Stomach (tissue), 4 donors: Measurements from ENCODE around the gene SCN10A.

Experiments
- EP300 ChIP-seq: sonication (generic); formaldehyde crosslinking; IDR thresholded peaks from one replicate; pipeline ENCODE4 v1.6.1; 2017; ENCODE audit warnings: antibody characterized with exemption
- POLR2AphosphoS5 ChIP-seq, 3 donors: sonication (generic); formaldehyde crosslinking; IDR thresholded peaks; one replicate each; pipeline ENCODE4 v1.6.1; 2016; ENCODE audit warnings: antibody characterized with exemption in 3 of 3
- TF ChIP-seq, protein P1 (sequence below), 7 experiments: fragments of 450-650 bp in 4 of 7; fragments of 200-600 bp in 3 of 7; sonication (generic) in 3 of 7; IDR thresholded peaks; one replicate each; pipeline ENCODE4 v1.5.1; 2016 to 2019; ENCODE audit warnings: antibody characterized with exemption in 7 of 7, control low read depth in 2 of 7, mild to moderate bottlenecking in 1 of 7

GRCh38 chr3:38758557-38758956, 57.5 kb downstream of the SCN10A start:
- TF ChIP-seq POLR2AphosphoS5 (IDR thresholded peaks at IDR 0.05) = no peak
- TF ChIP-seq, protein P1, sequence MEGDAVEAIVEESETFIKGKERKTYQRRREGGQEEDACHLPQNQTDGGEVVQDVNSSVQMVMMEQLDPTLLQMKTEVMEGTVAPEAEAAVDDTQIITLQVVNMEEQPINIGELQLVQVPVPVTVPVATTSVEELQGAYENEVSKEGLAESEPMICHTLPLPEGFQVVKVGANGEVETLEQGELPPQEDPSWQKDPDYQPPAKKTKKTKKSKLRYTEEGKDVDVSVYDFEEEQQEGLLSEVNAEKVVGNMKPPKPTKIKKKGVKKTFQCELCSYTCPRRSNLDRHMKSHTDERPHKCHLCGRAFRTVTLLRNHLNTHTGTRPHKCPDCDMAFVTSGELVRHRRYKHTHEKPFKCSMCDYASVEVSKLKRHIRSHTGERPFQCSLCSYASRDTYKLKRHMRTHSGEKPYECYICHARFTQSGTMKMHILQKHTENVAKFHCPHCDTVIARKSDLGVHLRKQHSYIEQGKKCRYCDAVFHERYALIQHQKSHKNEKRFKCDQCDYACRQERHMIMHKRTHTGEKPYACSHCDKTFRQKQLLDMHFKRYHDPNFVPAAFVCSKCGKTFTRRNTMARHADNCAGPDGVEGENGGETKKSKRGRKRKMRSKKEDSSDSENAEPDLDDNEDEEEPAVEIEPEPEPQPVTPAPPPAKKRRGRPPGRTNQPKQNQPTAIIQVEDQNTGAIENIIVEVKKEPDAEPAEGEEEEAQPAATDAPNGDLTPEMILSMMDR (IDR thresholded peaks at IDR 0.05) = no peak
- no peak for TF ChIP-seq EP300
